ENCODE data around the gene PLEKHA8.

DNA sequence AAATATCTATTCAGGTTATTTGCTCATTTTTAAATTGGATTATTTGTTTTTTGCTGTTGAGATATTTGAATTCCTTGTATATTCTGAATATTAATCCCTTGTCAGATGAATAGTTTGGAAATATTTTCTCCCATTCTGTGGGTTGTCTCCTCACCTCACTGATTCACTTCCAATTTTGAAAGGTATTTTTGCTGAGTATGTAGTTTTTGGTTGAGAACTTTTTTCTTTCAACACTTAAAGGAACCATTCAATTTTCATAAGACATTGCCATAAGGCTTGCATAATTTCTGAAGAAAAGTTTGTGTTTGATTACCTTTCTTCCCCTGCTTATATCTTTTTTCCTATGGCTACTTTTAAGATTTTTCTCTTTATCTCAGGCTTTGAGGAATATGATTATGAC, 29.7 kb upstream of the PLEKHA8 start:
- TF ChIP-seq, protein P1, sequence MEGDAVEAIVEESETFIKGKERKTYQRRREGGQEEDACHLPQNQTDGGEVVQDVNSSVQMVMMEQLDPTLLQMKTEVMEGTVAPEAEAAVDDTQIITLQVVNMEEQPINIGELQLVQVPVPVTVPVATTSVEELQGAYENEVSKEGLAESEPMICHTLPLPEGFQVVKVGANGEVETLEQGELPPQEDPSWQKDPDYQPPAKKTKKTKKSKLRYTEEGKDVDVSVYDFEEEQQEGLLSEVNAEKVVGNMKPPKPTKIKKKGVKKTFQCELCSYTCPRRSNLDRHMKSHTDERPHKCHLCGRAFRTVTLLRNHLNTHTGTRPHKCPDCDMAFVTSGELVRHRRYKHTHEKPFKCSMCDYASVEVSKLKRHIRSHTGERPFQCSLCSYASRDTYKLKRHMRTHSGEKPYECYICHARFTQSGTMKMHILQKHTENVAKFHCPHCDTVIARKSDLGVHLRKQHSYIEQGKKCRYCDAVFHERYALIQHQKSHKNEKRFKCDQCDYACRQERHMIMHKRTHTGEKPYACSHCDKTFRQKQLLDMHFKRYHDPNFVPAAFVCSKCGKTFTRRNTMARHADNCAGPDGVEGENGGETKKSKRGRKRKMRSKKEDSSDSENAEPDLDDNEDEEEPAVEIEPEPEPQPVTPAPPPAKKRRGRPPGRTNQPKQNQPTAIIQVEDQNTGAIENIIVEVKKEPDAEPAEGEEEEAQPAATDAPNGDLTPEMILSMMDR (conservative IDR thresholded peaks at IDR 0.05; ENCODE audit: low read length) = no peak
- no peak for TF ChIP-seq EZH2phosphoT487 (IDR thresholded peaks at IDR 0.05; ENCODE audit: borderline replicate concordance, low read depth, low read length)
